HG03457 (cell line): Measurements from ENCODE around the gene ANO10.

Source experiments
- ATAC-seq: cut with Tn5 transposase; IDR thresholded peaks from one replicate; pipeline ENCODE4 v1.9.1; 2021; ENCODE audit warnings: moderate number of reproducible peaks; ENCODE audit not compliant: unreplicated experiment

Gene ANO10

DNA sequence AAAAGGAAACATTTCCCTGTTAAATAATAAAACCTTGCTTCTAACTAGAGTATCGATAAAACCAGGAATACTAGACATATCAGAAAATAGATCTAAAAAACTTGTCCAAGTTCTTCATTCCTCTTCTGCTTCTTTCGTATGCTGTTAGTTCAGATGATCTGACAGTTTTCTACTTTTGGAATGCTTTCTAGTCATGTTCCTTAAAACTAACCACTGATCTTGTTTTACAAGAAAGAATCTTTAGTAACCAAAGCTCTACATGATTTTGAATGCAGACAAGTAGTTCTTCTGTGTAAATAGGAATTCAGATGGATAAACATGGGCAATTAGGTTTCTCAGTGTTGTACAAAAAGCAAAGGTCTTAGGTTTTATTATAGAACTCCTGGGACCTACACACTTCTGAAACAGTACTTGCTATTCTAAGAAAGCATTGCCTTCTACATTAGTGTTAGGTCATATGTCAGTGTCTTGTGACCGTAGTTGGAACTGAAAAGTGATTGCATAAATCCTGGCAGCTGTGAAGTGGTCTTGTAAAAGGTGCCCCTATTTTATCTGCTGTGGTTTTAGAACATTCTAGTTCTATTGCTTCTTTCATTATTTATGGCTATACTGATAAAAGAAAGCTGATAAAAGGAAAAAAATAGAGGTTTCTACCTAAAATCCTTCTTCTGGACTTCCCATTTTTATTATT, 294.8 kb downstream of the ANO10 start:
- no peak for ATAC-seq

DNA sequence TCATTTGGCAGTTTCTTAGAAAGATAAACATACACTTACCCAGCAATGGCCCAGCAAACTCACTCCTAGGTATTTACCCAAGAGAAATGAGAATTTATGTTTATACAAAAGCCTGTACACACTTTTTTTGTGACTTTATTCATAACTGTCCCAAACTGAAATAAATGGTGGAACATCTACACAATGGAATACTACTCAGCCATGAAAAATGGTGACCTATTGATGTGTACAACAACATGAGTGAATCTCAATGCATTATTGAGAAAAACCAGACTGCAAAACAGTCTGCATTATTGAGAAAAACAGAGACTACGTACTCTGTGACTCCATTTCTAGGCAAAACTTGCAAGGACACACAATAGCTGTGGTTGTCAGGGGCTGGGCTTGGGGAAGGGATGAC, 298.3 kb downstream of the ANO10 start:
- no peak for ATAC-seq

GRCh38 chr3:43320288-43320687, 301.5 kb downstream of the ANO10 start:
- ATAC-seq: no peak

DNA sequence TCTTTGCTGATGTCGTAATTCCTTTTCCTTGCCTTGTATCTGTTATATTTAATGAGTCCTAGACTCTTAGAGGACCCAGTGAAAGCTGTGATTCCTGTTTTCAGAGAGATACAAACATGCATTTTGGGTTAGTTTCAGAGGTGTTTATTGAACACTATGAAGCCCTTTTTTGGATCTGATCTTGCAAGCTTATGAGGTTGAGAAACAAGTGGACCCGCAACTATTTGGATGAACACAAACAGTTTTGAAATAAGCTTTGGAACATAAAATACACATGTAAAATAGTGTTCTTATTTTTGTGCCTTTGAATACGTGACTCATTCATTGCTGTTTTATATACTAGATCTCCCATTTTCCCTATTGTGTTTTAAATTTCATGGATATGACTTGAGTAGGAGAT, 302.0 kb downstream of the ANO10 start:
- no peak for ATAC-seq

DNA sequence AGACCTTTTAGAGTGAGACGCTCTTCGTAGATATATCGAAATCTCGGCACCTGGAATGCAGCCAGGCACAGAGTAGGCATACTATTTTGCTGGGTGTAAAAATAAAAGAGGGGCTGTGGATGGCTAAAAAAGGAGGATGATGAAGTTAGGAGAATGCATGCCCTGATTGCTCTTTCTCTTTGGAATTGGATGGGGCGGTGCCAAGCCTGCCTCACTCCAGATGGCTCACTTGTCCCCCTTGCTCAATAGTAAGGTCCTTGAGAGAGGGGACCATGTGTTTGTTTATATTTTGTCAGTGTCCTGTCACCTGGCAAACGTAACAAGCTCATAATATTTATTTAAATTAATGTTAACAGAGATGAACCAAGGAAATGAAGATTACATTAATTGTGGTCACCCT, 302.4 kb downstream of the ANO10 start:
- no peak for ATAC-seq

DNA sequence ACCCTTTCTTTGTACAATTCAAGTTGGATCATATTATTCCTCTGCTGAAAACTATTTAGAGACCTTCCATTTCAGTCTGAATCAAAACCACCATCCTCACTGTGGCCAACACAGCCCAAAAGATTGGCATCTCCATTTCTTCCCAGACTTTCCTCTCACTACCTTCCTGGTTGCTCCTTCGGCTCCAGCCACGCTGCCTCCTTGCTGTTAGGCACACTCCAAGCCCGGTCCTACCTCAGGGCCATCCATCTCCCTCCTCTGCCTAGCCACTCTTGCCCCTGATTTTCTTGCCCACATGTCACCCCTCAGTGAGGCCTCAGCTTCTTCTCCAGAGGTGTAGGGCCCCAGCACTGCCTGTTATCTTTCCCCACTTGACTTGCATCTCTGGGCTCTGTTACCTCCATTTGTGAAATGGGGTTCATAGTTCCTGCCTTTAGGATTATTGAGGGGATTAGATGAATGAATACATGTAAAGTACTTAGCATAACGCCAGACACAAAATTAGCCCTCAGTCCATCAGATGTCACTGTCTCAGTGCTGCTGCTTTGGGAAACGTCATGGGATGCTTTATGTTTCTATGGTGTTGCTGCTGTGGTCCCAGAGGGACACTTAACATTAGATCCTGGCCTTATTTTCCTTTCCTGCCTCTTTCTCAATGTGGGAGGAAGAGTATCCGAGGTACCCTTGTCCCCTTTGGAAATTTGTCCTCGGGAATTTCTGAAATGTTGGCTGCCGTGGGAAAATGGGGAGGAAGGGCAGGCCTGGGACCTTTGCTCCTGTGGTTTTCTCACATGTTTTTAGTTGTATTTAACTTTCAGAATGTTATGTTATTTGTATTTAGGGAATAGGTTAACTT, 304.1 kb downstream of the ANO10 start:
- ATAC-seq: no peak

GRCh38 chr3:43316783-43317460, 304.9 kb downstream of the ANO10 start:
- ATAC-seq: no peak
